Activated CD4-positive, alpha-beta T cell treated with anti-CD3 and anti-CD28 coated beads, Interleukin-2, Interleukin-4, amounts not matched to agents 100 ng/mL and 50 ng/mL, durations not matched to agents 16 hours and 8 hours (primary cell): Measurements from ENCODE around the gene SLC2A4RG.

Experiments used
- DNase-seq: peaks from one replicate; pipeline ENCODE4 v3.0.0-alpha.2; 2020; ENCODE audit warnings: low spot score

Gene SLC2A4RG

GRCh38 chr20:63739130-63740069 lies at the start of gene SLC2A4RG:
Gene SLC2A4RG (plus strand): TSS chr20:63739776. CDS start chr20:63739913, 137 bp downstream.
- DNase-seq, result peak; percentile 53

- DNase-seq, result no peak
Observed at GRCh38 chr20:63690003-63690897, 49.3 kb upstream of the SLC2A4RG start.

GRCh38 chr20:63690898-63691710 lies 48.5 kb upstream of the SLC2A4RG start:
- DNase-seq, result no peak

GRCh38 chr20:63691711-63692435 lies 47.7 kb upstream of the SLC2A4RG start:
- no peak for DNase-seq

GRCh38 chr20:63692436-63693082 lies 47.0 kb upstream of the SLC2A4RG start:
- DNase-seq, result no peak

GRCh38 chr20:63693083-63693732 lies 46.4 kb upstream of the SLC2A4RG start:
- no peak for DNase-seq

GRCh38 chr20:63693733-63694583 lies 45.6 kb upstream of the SLC2A4RG start:
- no peak for DNase-seq

GRCh38 chr20:63694584-63695423 lies 44.8 kb upstream of the SLC2A4RG start:
- DNase-seq, result no peak

- no peak for DNase-seq
Observed at GRCh38 chr20:63695424-63696305, 43.9 kb upstream of the SLC2A4RG start.

- DNase-seq, result no peak
Observed at GRCh38 chr20:63696306-63696627, 43.3 kb upstream of the SLC2A4RG start.

GRCh38 chr20:63696628-63697356 lies 42.8 kb upstream of the SLC2A4RG start, which contains the start of gene TNFRSF6B:
Gene TNFRSF6B (plus strand): TSS chr20:63696652. CDS start chr20:63696768, 116 bp downstream.
- no peak for DNase-seq

GRCh38 chr20:63697357-63697867 lies 42.2 kb upstream of the SLC2A4RG start:
- DNase-seq, result no peak

- no peak for DNase-seq
Observed at GRCh38 chr20:63697868-63698545, 41.6 kb upstream of the SLC2A4RG start.

- DNase-seq, result peak; percentile 38
Observed at GRCh38 chr20:63698739-63699465, 40.7 kb upstream of the SLC2A4RG start.
